OCI-LY7 (cell line): Measurements from ENCODE around the gene AQR. TPM values are rescaled to one million over a fixed set of nuclear protein-coding genes. Genes with fewer than 3 reads are reported as not detected.
"Not testable (repeated sequence)": the region's sequence is repeated elsewhere in the genome, so short reads cannot be mapped to it uniquely, and the experiment has no call there.

ENCODE experiments used
- BruUV-seq: library from RNA; stranded (reverse); fragments of 400-500 nt; replicated peaks from 2 replicates; lab custom pipeline; 2021; lab: Mats Ljungman, UMichigan
- CTCF ChIA-PET: fragments of 300-600 bp; sonication (Branson Sonifier 250); formaldehyde crosslinking; loops from one replicate; lab custom pipeline; 2022; ENCODE audit warnings: antibody characterized with exemption; ENCODE audit not compliant: unreplicated experiment; lab: Charles Lee
- POLR2A ChIA-PET: fragments of 300-600 bp; sonication (Branson Sonifier 250); formaldehyde crosslinking; loops from one replicate; lab custom pipeline; 2022; ENCODE audit warnings: antibody characterized with exemption; lab: Charles Lee
- DNase-seq: peaks from one replicate; pipeline ENCODE4 v3.0.0-alpha.2; 2015; ENCODE audit warnings: low spot score
- H2AFZ ChIP-seq: fragments of 200-600 bp; sonication (generic), shearing (Covaris generic); 2 replicates; pipeline ENCODE4 v1.6.1; 2014; ENCODE audit warnings: mild to moderate bottlenecking, antibody characterized with exemption, low read length, moderate library complexity
- H3K27ac ChIP-seq: fragments of 200-600 bp; sonication (generic); 2 replicates; pipeline ENCODE4 v1.5.1; 2014; ENCODE audit warnings: mixed run types, low read depth, mild to moderate bottlenecking, moderate library complexity, low read length, inconsistent platforms; ENCODE audit not compliant: poor library complexity, severe bottlenecking
- H3K36me3 ChIP-seq: fragments of 200-600 bp; sonication (generic); 2 replicates; pipeline ENCODE4 v1.6.1; 2014; ENCODE audit warnings: mild to moderate bottlenecking, antibody characterized with exemption, low read length, moderate library complexity, mixed read lengths; ENCODE audit not compliant: insufficient read depth
- H3K4me1 ChIP-seq: fragments of 200-600 bp; sonication (generic); 2 replicates; pipeline ENCODE4 v1.5.1; 2014; ENCODE audit warnings: mild to moderate bottlenecking, low read length; ENCODE audit not compliant: insufficient read depth, poor library complexity, severe bottlenecking
- H3K4me2 ChIP-seq: fragments of 200-600 bp; sonication (generic); 2 replicates; pipeline ENCODE4 v1.6.1; 2014; ENCODE audit warnings: mild to moderate bottlenecking, low read length
- H3K4me3 ChIP-seq: fragments of 200-600 bp; sonication (generic); 2 replicates; pipeline ENCODE4 v1.5.1; 2014; ENCODE audit warnings: mild to moderate bottlenecking, low read depth, low read length; ENCODE audit not compliant: poor library complexity, severe bottlenecking
- H3K79me2 ChIP-seq: fragments of 200-600 bp; sonication (generic); 2 replicates; pipeline ENCODE4 v1.6.1; 2016; ENCODE audit warnings: low read depth, mild to moderate bottlenecking, low read length, moderate library complexity, mixed read lengths; ENCODE audit not compliant: insufficient read depth
- H3K9me2 ChIP-seq: fragments of 200-600 bp; sonication (generic); 2 replicates; pipeline ENCODE4 v1.6.1; 2016; ENCODE audit warnings: mild to moderate bottlenecking, low read length, mixed read lengths; ENCODE audit not compliant: insufficient read depth
- H3K9me3 ChIP-seq: fragments of 200-600 bp; sonication (generic); 2 replicates; pipeline ENCODE4 v1.6.1; 2014; ENCODE audit warnings: mild to moderate bottlenecking, mixed run types, low read length, mixed read lengths
- H4K20me1 ChIP-seq: fragments of 200-600 bp; sonication (generic); 2 replicates; pipeline ENCODE4 v1.6.1; 2014; ENCODE audit warnings: mild to moderate bottlenecking, antibody characterized with exemption, low read length, moderate library complexity, mixed read lengths; ENCODE audit not compliant: insufficient read depth
- EZH2phosphoT487 ChIP-seq: fragments of 200-600 bp; sonication (generic); IDR thresholded peaks from 2 replicates; pipeline ENCODE4 v1.6.1; 2018; ENCODE audit warnings: low read depth, borderline replicate concordance, mild to moderate bottlenecking, mixed run types, antibody characterized with exemption, low read length, moderate library complexity, mixed read lengths
- intact Hi-C: fragments of 100-400 bp; cut with micrococcal nuclease; formaldehyde crosslinking; loops from one replicate; pipeline ENCODE4 v1.10.0; 2022; ENCODE audit not compliant: unreplicated experiment
- total RNA-seq, 2 experiments: library from RNA; depleted of rRNA in 1 of 2; stranded (reverse); fragments of >200 nt in 1 of 2; shearing (Covaris generic) in 1 of 2; gene quantifications; 2 replicates each; pipeline ENCODE4 v1.2.3, GENCODE V29; 2014 to 2022
- TF ChIP-seq, protein P1 (sequence below): fragments of 200-600 bp; sonication (generic); conservative IDR thresholded peaks from 2 replicates; pipeline ENCODE4 v1.5.1; 2014; ENCODE audit warnings: mild to moderate bottlenecking, antibody characterized with exemption, low read length, moderate library complexity, mixed read lengths

AQR gene
- total RNA-seq, 2 experiments from 2014 or later: 18.5 to 36.4 TPM

DNA sequence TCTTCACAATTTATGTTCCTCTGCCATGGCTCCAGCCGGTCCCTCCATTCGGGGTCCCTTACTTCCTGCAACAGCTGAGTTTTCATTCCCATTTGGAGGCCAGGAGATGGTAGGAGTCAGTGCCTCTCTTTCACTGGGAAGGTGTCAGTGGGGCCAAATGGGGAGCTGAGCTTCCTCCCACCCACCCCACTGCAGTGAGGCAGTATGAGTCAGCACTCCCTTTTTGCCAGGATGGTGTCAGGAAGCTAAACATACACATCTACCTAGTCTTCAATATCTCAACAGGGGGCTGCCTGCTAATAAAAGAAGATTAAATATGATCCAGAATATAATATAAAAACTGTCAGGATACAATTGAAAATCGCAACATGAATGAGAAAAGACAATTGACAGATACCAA is 161.5 kb downstream of the AQR start:
- H4K20me1 ChIP-seq: no peaks in the 10 kb centered on the region
- no TSS peak for BruUV-seq
- H3K9me2 ChIP-seq: no peaks in the 10 kb centered on the region
- H2AFZ ChIP-seq: no peak overlapping the region
- no peaks in the 10 kb centered on the region for H3K9me3 ChIP-seq
- intact Hi-C loops: no loop called here
- POLR2A ChIA-PET: interaction anchor here (0.7 kb wide), 1 partner anchor 19 kb away, joined by 3 read pairs; no protein-coding TSS in a partner anchor
- H3K4me2 ChIP-seq: no peak overlapping the region
- no peak overlapping the region for H3K4me3 ChIP-seq
- no peaks in the 10 kb centered on the region for H3K36me3 ChIP-seq
- TF ChIP-seq, protein P1, sequence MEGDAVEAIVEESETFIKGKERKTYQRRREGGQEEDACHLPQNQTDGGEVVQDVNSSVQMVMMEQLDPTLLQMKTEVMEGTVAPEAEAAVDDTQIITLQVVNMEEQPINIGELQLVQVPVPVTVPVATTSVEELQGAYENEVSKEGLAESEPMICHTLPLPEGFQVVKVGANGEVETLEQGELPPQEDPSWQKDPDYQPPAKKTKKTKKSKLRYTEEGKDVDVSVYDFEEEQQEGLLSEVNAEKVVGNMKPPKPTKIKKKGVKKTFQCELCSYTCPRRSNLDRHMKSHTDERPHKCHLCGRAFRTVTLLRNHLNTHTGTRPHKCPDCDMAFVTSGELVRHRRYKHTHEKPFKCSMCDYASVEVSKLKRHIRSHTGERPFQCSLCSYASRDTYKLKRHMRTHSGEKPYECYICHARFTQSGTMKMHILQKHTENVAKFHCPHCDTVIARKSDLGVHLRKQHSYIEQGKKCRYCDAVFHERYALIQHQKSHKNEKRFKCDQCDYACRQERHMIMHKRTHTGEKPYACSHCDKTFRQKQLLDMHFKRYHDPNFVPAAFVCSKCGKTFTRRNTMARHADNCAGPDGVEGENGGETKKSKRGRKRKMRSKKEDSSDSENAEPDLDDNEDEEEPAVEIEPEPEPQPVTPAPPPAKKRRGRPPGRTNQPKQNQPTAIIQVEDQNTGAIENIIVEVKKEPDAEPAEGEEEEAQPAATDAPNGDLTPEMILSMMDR: no peak
- no peak for TF ChIP-seq EZH2phosphoT487
- no peak for DNase-seq
- H3K79me2 ChIP-seq: no peaks in the 10 kb centered on the region
- no peak overlapping the region for H3K27ac ChIP-seq
- H3K4me1 ChIP-seq: no peaks in the 10 kb centered on the region
- CTCF ChIA-PET: no interaction called here

GRCh38 chr15:34807241-34807640 is 162.3 kb downstream of the AQR start:
- H3K27ac ChIP-seq, intact Hi-C loops, H4K20me1 ChIP-seq, BruUV-seq, H3K4me2 ChIP-seq, H3K36me3 ChIP-seq, DNase-seq, H3K4me3 ChIP-seq, H3K79me2 ChIP-seq, H3K9me2 ChIP-seq, H3K4me1 ChIP-seq, H2AFZ ChIP-seq, H3K9me3 ChIP-seq, CTCF ChIA-PET: not testable (repeated sequence)
- POLR2A ChIA-PET: interaction anchor here (1.4 kb wide), 1 partner anchor 9 kb away, joined by 4 read pairs; no protein-coding TSS in a partner anchor

DNA sequence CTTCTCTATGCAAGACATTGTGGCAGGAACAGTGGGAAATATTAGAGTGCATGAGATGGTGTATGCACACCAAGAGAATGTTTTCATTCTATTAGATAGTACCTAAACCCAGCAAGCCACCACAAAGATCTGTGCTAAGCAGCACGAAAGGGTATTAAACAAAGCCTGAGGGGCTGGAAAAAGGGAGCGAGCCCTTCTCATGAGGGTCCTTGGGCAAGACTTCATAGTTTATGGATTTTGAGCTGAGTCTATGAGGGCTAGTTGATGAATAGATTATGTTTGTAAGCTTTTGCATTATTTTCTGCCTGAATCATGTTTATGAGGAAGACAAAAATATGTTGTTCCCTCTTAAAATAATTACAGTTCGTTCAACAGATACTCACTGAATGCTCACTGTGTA is 164.8 kb downstream of the AQR start:
- Histone ChIP-seq H3K4me3 (no peak overlapping the region), H3K4me1 (no peaks in the 10 kb centered on the region), H3K27ac (no peak overlapping the region), H2AFZ (no peak overlapping the region), H3K9me3 (no peaks in the 10 kb centered on the region), H3K36me3 (no peaks in the 10 kb centered on the region), H4K20me1 (no peaks in the 10 kb centered on the region), H3K4me2 (no peak overlapping the region), H3K79me2 (no peaks in the 10 kb centered on the region), H3K9me2 (no peaks in the 10 kb centered on the region)
- CTCF ChIA-PET: no interaction called here
- BruUV-seq: no TSS peak
- intact Hi-C loops: no loop called here
- POLR2A ChIA-PET: no interaction called here
- no peak for DNase-seq
- TF ChIP-seq, protein P1: no peak
